ENCODE measurements around the gene P2RX5.

The P2RX5 gene

GRCh38 chr17:3682033-3682432, 13.9 kb downstream of the P2RX5 start:
- no peak for DNase-seq (ENCODE audit: extremely low read depth in 1 of 2, low read depth in 1 of 2)

- DNase-seq (ENCODE audit: extremely low read depth in 1 of 2, low read depth in 1 of 2): no peak
Observed at GRCh38 chr17:3681565-3681964, 14.4 kb downstream of the P2RX5 start.

GRCh38 chr17:3681057-3681456, 14.9 kb downstream of the P2RX5 start:
- no peak for DNase-seq (ENCODE audit: extremely low read depth in 1 of 2, low read depth in 1 of 2)

- DNase-seq (ENCODE audit: extremely low read depth in 1 of 2, low read depth in 1 of 2): no peak
Observed at GRCh38 chr17:3679531-3680126, 16.3 kb downstream of the P2RX5 start.

GRCh38 chr17:3678821-3679530, 17.0 kb downstream of the P2RX5 start:
- DNase-seq (ENCODE audit: extremely low read depth in 1 of 2, low read depth in 1 of 2): no peak

GRCh38 chr17:3678095-3678820, 17.7 kb downstream of the P2RX5 start:
- no peak for DNase-seq (ENCODE audit: extremely low read depth in 1 of 2, low read depth in 1 of 2)

- DNase-seq (ENCODE audit: extremely low read depth in 1 of 2, low read depth in 1 of 2): no peak
Observed at GRCh38 chr17:3675886-3676285, 20.1 kb downstream of the P2RX5 start.

- no peak for DNase-seq (ENCODE audit: extremely low read depth in 1 of 2, low read depth in 1 of 2)
Observed at GRCh38 chr17:3672571-3672970, 23.4 kb downstream of the P2RX5 start.

GRCh38 chr17:3669548-3669947, 26.4 kb downstream of the P2RX5 start:
- no peak for DNase-seq (ENCODE audit: extremely low read depth in 1 of 2, low read depth in 1 of 2)

GRCh38 chr17:3669085-3669347, 26.9 kb downstream of the P2RX5 start:
- DNase-seq (ENCODE audit: extremely low read depth in 1 of 2, low read depth in 1 of 2): no peak

- peak; percentile 94 to 99 for DNase-seq (ENCODE audit: extremely low read depth in 1 of 2, low read depth in 1 of 2)
Observed at GRCh38 chr17:3668279-3669084, 27.5 kb downstream of the P2RX5 start, which contains the start of the genes EMC6 and TAX1BP3. Gene EMC6 (plus strand): TSS chr17:3668812. CDS start chr17:3669147, 335 bp downstream. Gene TAX1BP3 (minus strand): TSS chr17:3668578. CDS start chr17:3668526, 52 bp downstream.

GRCh38 chr17:3667366-3668278, 28.3 kb downstream of the P2RX5 start:
- no peak for DNase-seq (ENCODE audit: extremely low read depth in 1 of 2, low read depth in 1 of 2)

GRCh38 chr17:3666516-3666915, 29.4 kb downstream of the P2RX5 start:
- DNase-seq (ENCODE audit: extremely low read depth in 1 of 2, low read depth in 1 of 2): no peak

- DNase-seq (ENCODE audit: extremely low read depth in 1 of 2, low read depth in 1 of 2): no peak
Observed at GRCh38 chr17:3665834-3666233, 30.1 kb downstream of the P2RX5 start.

- DNase-seq (ENCODE audit: extremely low read depth in 1 of 2, low read depth in 1 of 2): no peak
Observed at GRCh38 chr17:3663102-3664011, 32.6 kb downstream of the P2RX5 start.

GRCh38 chr17:3660311-3660891, 35.6 kb downstream of the P2RX5 start:
- no peak for DNase-seq (ENCODE audit: extremely low read depth in 1 of 2, low read depth in 1 of 2)

GRCh38 chr17:3659541-3660111, 36.3 kb downstream of the P2RX5 start:
- no peak for DNase-seq (ENCODE audit: extremely low read depth in 1 of 2, low read depth in 1 of 2)

- no peak for DNase-seq (ENCODE audit: extremely low read depth in 1 of 2, low read depth in 1 of 2)
Observed at GRCh38 chr17:3658784-3659449, 37.0 kb downstream of the P2RX5 start.
